Measurements from ENCODE around the gene POLD3. TPM values are rescaled to one million over a fixed set of nuclear protein-coding genes. Genes with fewer than 3 reads are reported as not detected.

POLD3 gene
- total RNA-seq, 6 donors from 2014 or later: 7.4 to 20.8 (median 16.4) TPM

GRCh38 chr11:74684661-74685060 lies 92.3 kb downstream of the POLD3 start:
- 76 to 100% methylated on average over 1 of the region's 1 CpG for WGBS, 2 donors
- no peak for TF ChIP-seq EP300 (IDR thresholded peaks at IDR 0.05)
- no peaks in the 10 kb centered on the region for H3K36me3 ChIP-seq
- DNase-seq: peak in 1 of 2 donors; percentile 4
- peaks cover 7 to 13% (median 10%) of the 10 kb centered on the region in 4 donors for H3K4me1 ChIP-seq
- no peak overlapping the region for H3K4me3 ChIP-seq
- H3K27ac ChIP-seq: no peak overlapping the region
- H3K27me3 ChIP-seq: no peaks in the 10 kb centered on the region
- ATAC-seq (ENCODE audit: low FRiP score in 2 of 2): no peak
- no peaks in the 10 kb centered on the region for H3K9me3 ChIP-seq

GRCh38 chr11:74685338-74685737 lies 93.0 kb downstream of the POLD3 start:
- Histone ChIP-seq H3K27me3 (no peaks in the 10 kb centered on the region), H3K4me1 (peaks cover 7 to 13% (median 10%) of the 10 kb centered on the region in 4 donors), H3K9me3 (no peaks in the 10 kb centered on the region), H3K36me3 (no peaks in the 10 kb centered on the region), H3K27ac (no peak overlapping the region), H3K4me3 (no peak overlapping the region)
- DNase-seq (no peak), ATAC-seq (ENCODE audit: low FRiP score in 2 of 2) (no peak)
- TF ChIP-seq EP300 (IDR thresholded peaks at IDR 0.05): no peak
- no peak for TF ChIP-seq POLR2AphosphoS5 (IDR thresholded peaks at IDR 0.05)
- no peak for TF ChIP-seq POLR2A (IDR thresholded peaks at IDR 0.05)
- no peak for TF ChIP-seq CTCF (IDR thresholded peaks at IDR 0.05)

GRCh38 chr11:74685905-74686304 lies 93.5 kb downstream of the POLD3 start:
- no peaks in the 10 kb centered on the region for H3K36me3 ChIP-seq
- peaks cover 7 to 13% (median 10%) of the 10 kb centered on the region in 4 donors for H3K4me1 ChIP-seq
- DNase-seq (peak in 1 of 2 donors; percentile 74), ATAC-seq (ENCODE audit: low FRiP score in 2 of 2) (peak in 1 of 2 donors; percentile 61)
- H3K27me3 ChIP-seq: no peaks in the 10 kb centered on the region
- no peak overlapping the region for H3K4me3 ChIP-seq
- H3K9me3 ChIP-seq: no peaks in the 10 kb centered on the region
- H3K27ac ChIP-seq: no peak overlapping the region
- WGBS, 2 donors: 78 to 81% methylated on average over 3 of the region's 3 CpGs
- TF ChIP-seq POLR2A (IDR thresholded peaks at IDR 0.05): no peak

GRCh38 chr11:74686792-74687191 lies 94.4 kb downstream of the POLD3 start:
- Histone ChIP-seq H3K27me3 (no peaks in the 10 kb centered on the region), H3K4me1 (peaks cover 7 to 13% (median 10%) of the 10 kb centered on the region in 4 donors), H3K36me3 (no peaks in the 10 kb centered on the region), H3K9me3 (no peaks in the 10 kb centered on the region), H3K4me3 (no peak overlapping the region), H3K27ac (no peak overlapping the region)
- TF ChIP-seq POLR2A (IDR thresholded peaks at IDR 0.05) (no peak), POLR2AphosphoS5 (IDR thresholded peaks at IDR 0.05) (no peak), CTCF (IDR thresholded peaks at IDR 0.05) (no peak), EP300 (IDR thresholded peaks at IDR 0.05) (no peak)
- WGBS, 2 donors: 80 to 96% methylated on average over 4 of the region's 4 CpGs
- no peak for DNase-seq
- peak in 1 of 2 donors; percentile 69 for ATAC-seq (ENCODE audit: low FRiP score in 2 of 2)

GRCh38 chr11:74687237-74688023 lies 95.0 kb downstream of the POLD3 start:
- peaks cover 7 to 13% (median 9%) of the 10 kb centered on the region in 4 donors for H3K4me1 ChIP-seq
- H3K36me3 ChIP-seq: no peaks in the 10 kb centered on the region
- no peak for TF ChIP-seq EP300 (IDR thresholded peaks at IDR 0.05)
- TF ChIP-seq POLR2AphosphoS5 (IDR thresholded peaks at IDR 0.05): no peak
- no peak for TF ChIP-seq CTCF (IDR thresholded peaks at IDR 0.05)
- TF ChIP-seq POLR2A (IDR thresholded peaks at IDR 0.05): no peak
- WGBS, 2 donors: 75 to 77% methylated on average over 6 of the region's 6 CpGs
- H3K9me3 ChIP-seq: no peaks in the 10 kb centered on the region
- ATAC-seq (ENCODE audit: low FRiP score in 2 of 2) (peak in 1 of 2 donors; percentile 14), DNase-seq (no peak)
- H3K27me3 ChIP-seq: no peaks in the 10 kb centered on the region
- no peak overlapping the region for H3K4me3 ChIP-seq
- H3K27ac ChIP-seq: no peak overlapping the region

GRCh38 chr11:74689666-74690065 lies 97.3 kb downstream of the POLD3 start:
- DNase-seq: no peak
- 95 to 98% methylated on average over 4 of the region's 4 CpGs for WGBS, 2 donors

More at GRCh38 chr11:74689666-74690065, 97.3 kb downstream of the POLD3 start:
- no peak for ATAC-seq (ENCODE audit: low FRiP score in 2 of 2)
- Histone ChIP-seq H3K4me1 (no peaks in the 10 kb centered on the region), H3K27me3 (no peaks in the 10 kb centered on the region), H3K9me3 (no peaks in the 10 kb centered on the region), H3K36me3 (no peaks in the 10 kb centered on the region), H3K27ac (no peak overlapping the region), H3K4me3 (no peak overlapping the region)
- TF ChIP-seq POLR2AphosphoS5 (IDR thresholded peaks at IDR 0.05): no peak
- TF ChIP-seq POLR2A (IDR thresholded peaks at IDR 0.05): no peak
- no peak for TF ChIP-seq EP300 (IDR thresholded peaks at IDR 0.05)
- TF ChIP-seq CTCF (IDR thresholded peaks at IDR 0.05): no peak

All from upper lobe of left lung (tissue), 6 donors.